Left lung (tissue), 10 donors: ENCODE measurements around the gene BTG2. TPM values are rescaled to one million over a fixed set of nuclear protein-coding genes. Genes with fewer than 3 reads are reported as not detected.

Experiments
- ATAC-seq: fragments of 200-7000 bp; cut with Tn5 transposase; one replicate; pipeline ENCODE4 v1.9.1; 2020; ENCODE audit warnings: moderate library complexity
- DNase-seq, 4 donors: peaks; one replicate each; pipeline ENCODE4 v3.0.0-alpha.2; 2013 to 2020
- H3K27ac ChIP-seq, 2 donors: fragments of 200-600 bp; sonication (generic) in 1 of 2; one replicate each; pipeline versions ENCODE4 v1.5.0 to v1.8.0; 2020 to 2021
- H3K27me3 ChIP-seq, 2 donors: fragments of 200-600 bp; sonication (generic) in 1 of 2; one replicate each; pipeline versions ENCODE4 v1.5.0 to v1.8.0; 2020 to 2021
- H3K36me3 ChIP-seq, 2 donors: fragments of 200-600 bp; sonication (generic) in 1 of 2; one replicate each; pipeline versions ENCODE4 v1.5.0 to v1.8.0; 2020 to 2021
- H3K4me1 ChIP-seq, 2 donors: fragments of 200-600 bp; one replicate each; pipeline ENCODE4 v1.8.0; 2021
- H3K4me3 ChIP-seq, 2 donors: fragments of 200-600 bp; sonication (generic) in 1 of 2; one replicate each; pipeline versions ENCODE4 v1.5.0 to v1.8.0; 2020 to 2021; ENCODE audit warnings: mild to moderate bottlenecking in 1 of 2
- H3K9me3 ChIP-seq, 2 donors: fragments of 200-600 bp; sonication (generic) in 1 of 2; one replicate each; pipeline versions ENCODE4 v1.5.0 to v1.8.0; 2020 to 2021
- CTCF ChIP-seq, 2 donors: fragments of 200-600 bp; sonication (generic) in 1 of 2; IDR thresholded peaks; one replicate each; pipeline versions ENCODE4 v1.5.0 to v1.8.0; 2021; ENCODE audit warnings: antibody characterized with exemption in 2 of 2
- intact Hi-C, 2 donors: fragments of 100-400 bp; cut with DNase I; formaldehyde crosslinking; loops; one replicate each; pipeline versions ENCODE4 v1.11.2 to v1.14.2; 2022
- polyA plus RNA-seq, 6 donors: library from polyadenylated mRNA; unstranded; fragments of 120-200 nt; gene quantifications; one replicate each; pipeline ENCODE4 v1.2.1, GENCODE V29; 2013; ENCODE audit not compliant: insufficient read length in 6 of 6
- total RNA-seq, 2 donors: library from RNA; stranded (reverse); fragmentation: NEBNext Ultra II Directional; extraction: Animal tissue kit (Norgen Biotek cat#: 25700); gene quantifications; one replicate each; pipeline ENCODE4 v1.2.1, GENCODE V29; 2021
- donor health status: DM: no; HTN: yes; CAD: no.
- donor health status: DM: no; HTN: no; CAD: no.

The BTG2 gene
- total and polyA plus RNA-seq, 8 donors, result 44.8 to 147 (median 78.2) TPM

- H3K4me3 ChIP-seq, result no peak overlapping the region
- TF ChIP-seq CTCF (IDR thresholded peaks at IDR 0.05), result no peak
- no peaks in the 10 kb centered on the region for H3K27me3 ChIP-seq
- no peak for DNase-seq
- no peaks in the 10 kb centered on the region for H3K36me3 ChIP-seq
- peak overlapping the region; percentile 89 to 98 for H3K27ac ChIP-seq
- no peak for ATAC-seq
- intact Hi-C loops, result no loop called here
- peaks cover 30 to 85% of the 10 kb centered on the region in 2 donors for H3K4me1 ChIP-seq
- H3K9me3 ChIP-seq, result no peaks in the 10 kb centered on the region
Observed at GRCh38 chr1:203287898-203288297, 17.4 kb upstream of the BTG2 start.

- TF ChIP-seq CTCF (IDR thresholded peaks at IDR 0.05), result no peak
Observed at GRCh38 chr1:203288400-203288799, 16.9 kb upstream of the BTG2 start.

GRCh38 chr1:203289281-203289981 lies 15.9 kb upstream of the BTG2 start:
- intact Hi-C loops, result no loop called here
- peak; percentile 28 for ATAC-seq
- peak in 2 of 4 donors; percentile 80 to 84 for DNase-seq
- Histone ChIP-seq H3K36me3 (no peaks in the 10 kb centered on the region), H3K4me3 (peak overlapping the region in 1 of 2 donors; percentile 22), H3K27ac (peak overlapping the region; percentile 92 to 98), H3K9me3 (no peaks in the 10 kb centered on the region), H3K27me3 (no peaks in the 10 kb centered on the region), H3K4me1 (peaks cover 30 to 73% of the 10 kb centered on the region in 2 donors)
- no peak for TF ChIP-seq CTCF (IDR thresholded peaks at IDR 0.05)

More at GRCh38 chr1:203288400-203288799, 16.9 kb upstream of the BTG2 start:
- no peak for ATAC-seq
- intact Hi-C loops, result no loop called here
- no peak for DNase-seq
- peak overlapping the region; percentile 89 to 98 for H3K27ac ChIP-seq
- no peaks in the 10 kb centered on the region for H3K27me3 ChIP-seq
- H3K4me1 ChIP-seq, result peaks cover 30 to 81% of the 10 kb centered on the region in 2 donors
- no peak overlapping the region for H3K4me3 ChIP-seq
- no peaks in the 10 kb centered on the region for H3K36me3 ChIP-seq
- H3K9me3 ChIP-seq, result no peaks in the 10 kb centered on the region

- Histone ChIP-seq H3K4me1 (peaks cover 30 to 68% of the 10 kb centered on the region in 2 donors), H3K9me3 (no peaks in the 10 kb centered on the region), H3K36me3 (no peaks in the 10 kb centered on the region), H3K27me3 (no peaks in the 10 kb centered on the region), H3K27ac (peak overlapping the region; percentile 92 to 98), H3K4me3 (peak overlapping the region in 1 of 2 donors; percentile 22)
- ATAC-seq (no peak), DNase-seq (no peak)
- no peak for TF ChIP-seq CTCF (IDR thresholded peaks at IDR 0.05)
- intact Hi-C loops, result no loop called here
Observed at GRCh38 chr1:203289982-203290260, 15.4 kb upstream of the BTG2 start.

GRCh38 chr1:203290261-203291089 lies 14.8 kb upstream of the BTG2 start:
- Histone ChIP-seq H3K4me3 (peak overlapping the region in 1 of 2 donors; percentile 22), H3K27me3 (no peaks in the 10 kb centered on the region), H3K36me3 (no peaks in the 10 kb centered on the region), H3K9me3 (no peaks in the 10 kb centered on the region), H3K27ac (peak overlapping the region; percentile 92 to 98), H3K4me1 (peaks cover 30 to 63% of the 10 kb centered on the region in 2 donors)
- no peak for TF ChIP-seq CTCF (IDR thresholded peaks at IDR 0.05)
- ATAC-seq, result peak; percentile 89
- peak; percentile 75 to 98 (median 95) for DNase-seq
- intact Hi-C loops, result no loop called here
